Measurements from ENCODE around the gene CGAS. TPM values are rescaled to one million over a fixed set of nuclear protein-coding genes. Genes with fewer than 3 reads are reported as not detected.
A peak's percentile ranks its signal among the peaks of the same experiment; 100 is the strongest.
"Not testable (repeated sequence)": the region's sequence is repeated elsewhere in the genome, so short reads cannot be mapped to it uniquely, and the experiment has no call there.

CGAS gene
- total RNA-seq, 2 experiments from 2014 or later = 11.0 to 11.9 TPM

DNA sequence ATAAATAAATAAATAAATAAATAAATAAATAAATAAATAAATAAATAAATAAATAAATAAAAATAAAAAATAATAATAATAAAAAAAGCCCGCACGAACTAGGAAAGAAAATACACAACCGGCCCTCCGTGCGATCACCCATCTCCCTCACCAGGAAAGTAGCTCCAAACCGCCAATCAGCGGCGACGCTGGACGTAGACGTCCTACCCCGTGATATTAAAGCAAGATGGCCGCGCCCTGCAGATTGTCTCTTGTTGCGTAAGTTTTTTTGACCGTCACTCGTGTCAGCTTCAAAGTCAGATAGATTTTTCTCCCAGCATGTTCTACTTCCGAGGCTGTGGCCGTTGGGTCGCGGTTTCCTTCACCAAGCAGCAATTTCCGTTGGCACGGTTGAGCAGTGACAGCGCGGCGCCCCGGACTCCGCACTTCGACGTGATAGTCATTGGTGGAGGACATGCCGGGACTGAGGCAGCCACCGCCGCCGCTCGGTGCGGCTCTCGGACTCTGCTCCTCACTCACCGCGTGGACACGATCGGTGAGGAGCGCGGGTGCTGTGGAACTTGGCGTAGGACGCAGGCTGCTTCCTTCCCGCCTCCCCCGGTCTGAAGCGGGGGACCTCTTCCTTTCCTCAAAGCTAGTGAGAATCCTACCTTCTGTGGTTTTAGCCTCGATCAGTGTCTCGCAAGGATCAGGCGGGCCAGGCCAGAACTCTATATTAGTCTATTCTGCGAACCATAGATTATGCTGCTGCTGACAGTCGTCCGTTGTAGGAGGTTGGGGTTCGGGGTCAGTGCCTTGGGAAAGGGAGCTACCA, 9.6 kb upstream of the CGAS start, which contains the start of gene MTO1:
Gene MTO1, plus strand, starts transcription at position 201 of the 814 bp plus-strand sequence. Its CDS starts 118 bp downstream, at position 319.
- H3K27me3 Mint-ChIP-seq = no peaks in the 10 kb centered on the region

DNA sequence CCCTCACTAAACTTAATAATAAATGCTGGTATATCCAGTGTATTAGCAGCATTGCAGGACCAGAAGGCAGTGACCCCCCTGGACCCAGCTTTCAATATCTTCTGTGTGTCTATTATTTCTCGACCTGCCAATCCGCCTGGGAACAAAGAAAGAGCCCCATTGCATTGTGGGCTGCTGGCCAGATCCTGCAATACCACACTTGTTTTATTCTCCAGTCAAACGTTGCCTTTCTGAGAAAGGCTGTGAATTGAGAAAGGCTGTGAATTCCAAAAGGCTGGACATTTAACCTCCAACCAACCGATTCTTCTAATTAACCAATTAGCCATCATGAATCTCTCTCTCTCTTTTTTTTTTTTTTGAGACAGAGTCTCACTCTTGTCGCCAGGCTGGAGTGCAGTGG, 8.0 kb upstream of the CGAS start:
- ChIA-PET CTCF (interaction anchor here (1.8 kb wide), 1 partner anchor 9 kb away, joined by 15 read pairs; the partner anchor contains the start of gene CGAS), POLR2A (interaction anchor here (0.7 to 5.8 kb wide), 4 partner anchors 8 to 62 kb away, joined by 4 to 103 read pairs (median 48); partner anchors contain the start of genes CGAS and EEF1A1)
- Mint-ChIP-seq H3K9me3 (no peaks in the 10 kb centered on the region), H3K27me3 (no peaks in the 10 kb centered on the region), H3K4me1 (ENCODE audit: low read depth) (peaks cover 53% of the 10 kb centered on the region), H3K27ac (peak overlapping the region; percentile 95), H3K4me3 (peak overlapping the region; percentile 73), H3K36me3 (ENCODE audit: low read depth) (peaks cover 20% of the 10 kb centered on the region)
- TF ChIP-seq, protein P1, sequence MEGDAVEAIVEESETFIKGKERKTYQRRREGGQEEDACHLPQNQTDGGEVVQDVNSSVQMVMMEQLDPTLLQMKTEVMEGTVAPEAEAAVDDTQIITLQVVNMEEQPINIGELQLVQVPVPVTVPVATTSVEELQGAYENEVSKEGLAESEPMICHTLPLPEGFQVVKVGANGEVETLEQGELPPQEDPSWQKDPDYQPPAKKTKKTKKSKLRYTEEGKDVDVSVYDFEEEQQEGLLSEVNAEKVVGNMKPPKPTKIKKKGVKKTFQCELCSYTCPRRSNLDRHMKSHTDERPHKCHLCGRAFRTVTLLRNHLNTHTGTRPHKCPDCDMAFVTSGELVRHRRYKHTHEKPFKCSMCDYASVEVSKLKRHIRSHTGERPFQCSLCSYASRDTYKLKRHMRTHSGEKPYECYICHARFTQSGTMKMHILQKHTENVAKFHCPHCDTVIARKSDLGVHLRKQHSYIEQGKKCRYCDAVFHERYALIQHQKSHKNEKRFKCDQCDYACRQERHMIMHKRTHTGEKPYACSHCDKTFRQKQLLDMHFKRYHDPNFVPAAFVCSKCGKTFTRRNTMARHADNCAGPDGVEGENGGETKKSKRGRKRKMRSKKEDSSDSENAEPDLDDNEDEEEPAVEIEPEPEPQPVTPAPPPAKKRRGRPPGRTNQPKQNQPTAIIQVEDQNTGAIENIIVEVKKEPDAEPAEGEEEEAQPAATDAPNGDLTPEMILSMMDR (IDR thresholded peaks at IDR 0.05) = no peak
- DNase-seq = peak in 1 of 14 experiments; percentile 15
- Histone ChIP-seq H3K36me3 (ENCODE audit: insufficient read depth, low read length) (no peaks in the 10 kb centered on the region), H3K9me3 (ENCODE audit: control insufficient read depth in 1 of 2, insufficient read depth in 1 of 2, low read length in 2 of 2) (no peaks in the 10 kb centered on the region), H3K4me1 (ENCODE audit: insufficient read depth, low read length) (peaks cover 51% of the 10 kb centered on the region), H3K4me3 (ENCODE audit: low read length) (no peak overlapping the region), H3K27ac (ENCODE audit: low read depth in 1 of 2, low read length in 2 of 2) (peak overlapping the region in 1 of 2 donors; percentile 5), H3K27me3 (ENCODE audit: control insufficient read depth in 1 of 2, insufficient read depth in 2 of 2, low read length in 2 of 2) (no peaks in the 10 kb centered on the region)
- intact Hi-C loops (cut with DNase I, micrococcal nuclease) = loop anchor here (2.0 to 10.0 kb wide), 4 partner anchors 57 to 1785 kb away; partner anchors contain the start of genes COX7A2 (in 1 of the 2), EEF1A1 (in 1 of the 2) and SLC17A5 (in 1 of the 2)
- no peak for ATAC-seq (ENCODE audit: poor library complexity)

More for the DNA sequence above, 9.6 kb upstream of the CGAS start, which contains the start of gene MTO1:
- TF ChIP-seq, protein P1 (IDR thresholded peaks at IDR 0.05) = no peak
- Histone ChIP-seq H3K4me1 (ENCODE audit: insufficient read depth, low read length) (peaks cover 53% of the 10 kb centered on the region), H3K36me3 (ENCODE audit: insufficient read depth, low read length) (peaks cover 8% of the 10 kb centered on the region), H3K4me3 (ENCODE audit: low read length) (peak within 1 kb of the TSS; percentile 81), H3K27me3 (ENCODE audit: control insufficient read depth in 1 of 2, insufficient read depth in 2 of 2, low read length in 2 of 2) (no peaks in the 10 kb centered on the region), H3K27ac (ENCODE audit: low read depth in 1 of 2, low read length in 2 of 2) (peak within 1 kb of the TSS; percentile 88 to 95), H3K9me3 (ENCODE audit: control insufficient read depth in 1 of 2, insufficient read depth in 1 of 2, low read length in 2 of 2) (no peaks in the 10 kb centered on the region)
- intact Hi-C loops (cut with DNase I, micrococcal nuclease) = loop anchor here (2.0 to 10.0 kb wide), 4 partner anchors 56 to 1783 kb away; partner anchors contain the start of genes COX7A2 (in 1 of the 2), EEF1A1 (in 1 of the 2) and SLC17A5 (in 1 of the 2)
- ATAC-seq (ENCODE audit: poor library complexity) (peak; percentile 91), DNase-seq (peak; percentile 72 to 95 (median 80))
- CTCF ChIA-PET = interaction anchor here (0.9 to 1.8 kb wide), 7 partner anchors 10 to 193 kb away, joined by 3 to 15 read pairs (median 4); partner anchors contain the start of gene CGAS
- Mint-ChIP-seq H3K4me3 (peak within 1 kb of the TSS; percentile 98), H3K36me3 (ENCODE audit: low read depth) (peaks cover 31% of the 10 kb centered on the region), H3K9me3 (no peaks in the 10 kb centered on the region), H3K4me1 (ENCODE audit: low read depth) (peaks cover 47% of the 10 kb centered on the region), H3K27ac (peak within 1 kb of the TSS; percentile 95)
- POLR2A ChIA-PET = interaction anchor here (0.6 to 5.8 kb wide), 37 partner anchors 10 to 198 kb away, joined by 3 to 103 read pairs (median 4); partner anchors contain the start of genes CGAS, DDX43, EEF1A1 and KHDC1

DNA sequence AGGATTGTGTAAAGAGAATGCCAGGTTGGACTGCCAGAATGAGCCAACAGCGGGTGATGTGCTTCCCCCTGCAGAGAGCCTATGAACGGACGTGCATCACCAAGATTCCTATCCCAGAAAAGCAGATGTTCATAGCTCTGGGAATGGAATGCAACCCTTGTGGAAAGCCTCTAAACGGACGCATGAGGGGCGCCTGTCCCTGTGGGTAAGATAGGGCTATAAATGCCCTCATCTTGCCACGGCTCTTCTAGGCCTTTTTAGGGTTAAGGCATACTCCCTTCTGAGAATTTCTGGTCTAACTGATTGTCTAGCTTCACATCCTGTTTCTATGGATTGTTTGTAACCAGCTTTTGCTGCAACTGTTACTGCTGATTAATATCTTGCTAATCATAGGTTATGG, 7.4 kb upstream of the CGAS start:
- Mint-ChIP-seq H3K36me3 (ENCODE audit: low read depth) (peaks cover 20% of the 10 kb centered on the region), H3K4me3 (peak overlapping the region; percentile 73), H3K27ac (peak overlapping the region; percentile 95), H3K4me1 (ENCODE audit: low read depth) (peaks cover 53% of the 10 kb centered on the region)
- H3K4me3 ChIP-seq (ENCODE audit: low read length); H3K9me3 ChIP-seq (ENCODE audit: control insufficient read depth in 1 of 2, insufficient read depth in 1 of 2, low read length in 2 of 2); H3K27me3 ChIP-seq (ENCODE audit: control insufficient read depth in 1 of 2, insufficient read depth in 2 of 2, low read length in 2 of 2); ATAC-seq (ENCODE audit: poor library complexity); CTCF ChIA-PET; intact Hi-C loops (cut with DNase I, micrococcal nuclease); DNase-seq; H3K9me3 Mint-ChIP-seq; H3K27ac ChIP-seq (ENCODE audit: low read depth in 1 of 2, low read length in 2 of 2); H3K36me3 ChIP-seq (ENCODE audit: insufficient read depth, low read length); H3K27me3 Mint-ChIP-seq: not testable (repeated sequence)
- POLR2A ChIA-PET = interaction anchor here (0.7 to 5.8 kb wide), 2 partner anchors 37 to 62 kb away, joined by 4 to 88 read pairs; partner anchors contain the start of gene EEF1A1
- peaks cover 48% of the 10 kb centered on the region for H3K4me1 ChIP-seq (ENCODE audit: insufficient read depth, low read length)
